ENCODE measurements around the gene SETD1B. TPM values are rescaled to one million over a fixed set of nuclear protein-coding genes. Genes with fewer than 3 reads are reported as not detected.

The SETD1B gene
- total RNA-seq, 1 experiment from 2014 or later = 32.2 TPM

GRCh38 chr12:121769297-121769830 is 34.4 kb upstream of the SETD1B start:
- no peak overlapping the region for H3K4me3 Mint-ChIP-seq (ENCODE audit: low read depth, unreplicated experiment)
- no peak overlapping the region for H3K27ac Mint-ChIP-seq (ENCODE audit: unreplicated experiment)
- peaks cover 14% of the 10 kb centered on the region for H3K36me3 Mint-ChIP-seq (ENCODE audit: insufficient read depth, unreplicated experiment)
- no TSS peak for BruUV-seq (replicated peaks)
- H3K27me3 Mint-ChIP-seq (ENCODE audit: unreplicated experiment) = no peaks in the 10 kb centered on the region
- CTCF ChIA-PET = interaction anchor here (1.2 kb wide), 1 partner anchor 25 kb away, joined by 3 read pairs; no protein-coding TSS in a partner anchor
- no peak for TF ChIP-seq CTCF (IDR thresholded peaks at IDR 0.05; ENCODE audit: unreplicated experiment)
- intact Hi-C loops (cut with micrococcal nuclease; ENCODE audit: unreplicated experiment) = no loop called here
- no peaks in the 10 kb centered on the region for H3K9me3 Mint-ChIP-seq (ENCODE audit: low read depth, unreplicated experiment)
- DNase-seq = no peak
- H3K4me1 Mint-ChIP-seq (ENCODE audit: low read depth, unreplicated experiment) = no peaks in the 10 kb centered on the region

GRCh38 chr12:121769831-121770301 is 33.9 kb upstream of the SETD1B start:
- Mint-ChIP-seq H3K4me1 (ENCODE audit: low read depth, unreplicated experiment) (no peaks in the 10 kb centered on the region), H3K27me3 (ENCODE audit: unreplicated experiment) (no peaks in the 10 kb centered on the region), H3K9me3 (ENCODE audit: low read depth, unreplicated experiment) (no peaks in the 10 kb centered on the region), H3K27ac (ENCODE audit: unreplicated experiment) (no peak overlapping the region), H3K36me3 (ENCODE audit: insufficient read depth, unreplicated experiment) (peaks cover 19% of the 10 kb centered on the region), H3K4me3 (ENCODE audit: low read depth, unreplicated experiment) (no peak overlapping the region)
- intact Hi-C loops (cut with micrococcal nuclease; ENCODE audit: unreplicated experiment) = no loop called here
- no peak for DNase-seq
- CTCF ChIA-PET = no interaction called here
- no TSS peak for BruUV-seq (replicated peaks)
- TF ChIP-seq CTCF (IDR thresholded peaks at IDR 0.05; ENCODE audit: unreplicated experiment) = no peak

- no peak for DNase-seq
- Mint-ChIP-seq H3K4me1 (ENCODE audit: low read depth, unreplicated experiment) (no peaks in the 10 kb centered on the region), H3K4me3 (ENCODE audit: low read depth, unreplicated experiment) (no peak overlapping the region), H3K36me3 (ENCODE audit: insufficient read depth, unreplicated experiment) (peaks cover 23% of the 10 kb centered on the region), H3K9me3 (ENCODE audit: low read depth, unreplicated experiment) (no peaks in the 10 kb centered on the region), H3K27ac (ENCODE audit: unreplicated experiment) (no peak overlapping the region), H3K27me3 (ENCODE audit: unreplicated experiment) (no peaks in the 10 kb centered on the region)
- TF ChIP-seq CTCF (IDR thresholded peaks at IDR 0.05; ENCODE audit: unreplicated experiment) = no peak
- BruUV-seq (replicated peaks) = no TSS peak
- CTCF ChIA-PET = interaction anchor here (0.6 kb wide), 1 partner anchor 77 kb away, joined by 4 read pairs; no protein-coding TSS in a partner anchor
- intact Hi-C loops (cut with micrococcal nuclease; ENCODE audit: unreplicated experiment) = no loop called here
Measured at GRCh38 chr12:121770388-121770787, 33.4 kb upstream of the SETD1B start.

- intact Hi-C loops (cut with micrococcal nuclease; ENCODE audit: unreplicated experiment) = no loop called here
Measured at GRCh38 chr12:121770813-121771625, 32.8 kb upstream of the SETD1B start.

More at GRCh38 chr12:121770813-121771625, 32.8 kb upstream of the SETD1B start:
- H3K9me3 Mint-ChIP-seq (ENCODE audit: low read depth, unreplicated experiment) = no peaks in the 10 kb centered on the region
- H3K27ac Mint-ChIP-seq (ENCODE audit: unreplicated experiment) = no peak overlapping the region
- H3K36me3 Mint-ChIP-seq (ENCODE audit: insufficient read depth, unreplicated experiment) = peaks cover 24% of the 10 kb centered on the region
- no peak overlapping the region for H3K4me3 Mint-ChIP-seq (ENCODE audit: low read depth, unreplicated experiment)
- no TSS peak for BruUV-seq (replicated peaks)
- no peak for TF ChIP-seq CTCF (IDR thresholded peaks at IDR 0.05; ENCODE audit: unreplicated experiment)
- H3K27me3 Mint-ChIP-seq (ENCODE audit: unreplicated experiment) = no peaks in the 10 kb centered on the region
- DNase-seq = no peak
- H3K4me1 Mint-ChIP-seq (ENCODE audit: low read depth, unreplicated experiment) = no peaks in the 10 kb centered on the region
- CTCF ChIA-PET = interaction anchor here (0.6 kb wide), 1 partner anchor 78 kb away, joined by 4 read pairs; no protein-coding TSS in a partner anchor

Measured in Calu3 (cell line).